ENCODE results near the gene HDGFL3.

HDGFL3 gene

GRCh38 chr15:83118291-83118827 lies 89.3 kb downstream of the HDGFL3 start:
- TF ChIP-seq, protein P1, sequence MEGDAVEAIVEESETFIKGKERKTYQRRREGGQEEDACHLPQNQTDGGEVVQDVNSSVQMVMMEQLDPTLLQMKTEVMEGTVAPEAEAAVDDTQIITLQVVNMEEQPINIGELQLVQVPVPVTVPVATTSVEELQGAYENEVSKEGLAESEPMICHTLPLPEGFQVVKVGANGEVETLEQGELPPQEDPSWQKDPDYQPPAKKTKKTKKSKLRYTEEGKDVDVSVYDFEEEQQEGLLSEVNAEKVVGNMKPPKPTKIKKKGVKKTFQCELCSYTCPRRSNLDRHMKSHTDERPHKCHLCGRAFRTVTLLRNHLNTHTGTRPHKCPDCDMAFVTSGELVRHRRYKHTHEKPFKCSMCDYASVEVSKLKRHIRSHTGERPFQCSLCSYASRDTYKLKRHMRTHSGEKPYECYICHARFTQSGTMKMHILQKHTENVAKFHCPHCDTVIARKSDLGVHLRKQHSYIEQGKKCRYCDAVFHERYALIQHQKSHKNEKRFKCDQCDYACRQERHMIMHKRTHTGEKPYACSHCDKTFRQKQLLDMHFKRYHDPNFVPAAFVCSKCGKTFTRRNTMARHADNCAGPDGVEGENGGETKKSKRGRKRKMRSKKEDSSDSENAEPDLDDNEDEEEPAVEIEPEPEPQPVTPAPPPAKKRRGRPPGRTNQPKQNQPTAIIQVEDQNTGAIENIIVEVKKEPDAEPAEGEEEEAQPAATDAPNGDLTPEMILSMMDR (conservative IDR thresholded peaks at IDR 0.05; ENCODE audit: low read depth, low read length): no peak
- no peak for DNase-seq (ENCODE audit: low read depth)
- no peak overlapping the region for H3K4me3 ChIP-seq (ENCODE audit: low read length)

- DNase-seq (ENCODE audit: low read depth): no peak
- TF ChIP-seq, protein P1 (conservative IDR thresholded peaks at IDR 0.05; ENCODE audit: low read depth, low read length): no peak
- H3K4me3 ChIP-seq (ENCODE audit: low read length): no peak overlapping the region
Observed at GRCh38 chr15:83115831-83116565, 91.6 kb downstream of the HDGFL3 start.

DNA sequence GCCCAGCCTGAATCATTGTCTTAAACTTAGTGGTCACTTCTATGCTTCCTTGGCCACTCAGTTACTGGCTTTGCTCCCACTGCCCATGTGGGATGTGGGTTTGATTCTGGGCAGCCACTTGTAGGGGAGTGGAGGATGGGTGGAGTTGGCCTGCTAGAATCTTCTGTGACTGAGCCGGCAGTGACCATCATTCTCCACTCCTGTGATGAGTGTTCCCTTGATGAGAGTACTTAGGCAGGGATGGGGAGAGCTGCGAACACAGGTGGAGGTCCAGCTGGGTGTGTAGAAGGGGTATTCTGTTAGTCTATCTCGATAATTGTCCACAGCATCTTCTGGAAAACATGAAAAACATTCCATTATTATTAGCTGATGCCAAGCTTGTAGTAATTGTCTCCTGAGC lies 92.2 kb downstream of the HDGFL3 start:
- DNase-seq (ENCODE audit: low read depth): no peak
- TF ChIP-seq, protein P1 (conservative IDR thresholded peaks at IDR 0.05; ENCODE audit: low read depth, low read length): no peak
- H3K4me3 ChIP-seq (ENCODE audit: low read length): no peak overlapping the region

- DNase-seq (ENCODE audit: low read depth): no peak
- TF ChIP-seq, protein P1 (conservative IDR thresholded peaks at IDR 0.05; ENCODE audit: low read depth, low read length): no peak
- no peak overlapping the region for H3K4me3 ChIP-seq (ENCODE audit: low read length)
Observed at GRCh38 chr15:83114856-83115255, 92.8 kb downstream of the HDGFL3 start.

DNA sequence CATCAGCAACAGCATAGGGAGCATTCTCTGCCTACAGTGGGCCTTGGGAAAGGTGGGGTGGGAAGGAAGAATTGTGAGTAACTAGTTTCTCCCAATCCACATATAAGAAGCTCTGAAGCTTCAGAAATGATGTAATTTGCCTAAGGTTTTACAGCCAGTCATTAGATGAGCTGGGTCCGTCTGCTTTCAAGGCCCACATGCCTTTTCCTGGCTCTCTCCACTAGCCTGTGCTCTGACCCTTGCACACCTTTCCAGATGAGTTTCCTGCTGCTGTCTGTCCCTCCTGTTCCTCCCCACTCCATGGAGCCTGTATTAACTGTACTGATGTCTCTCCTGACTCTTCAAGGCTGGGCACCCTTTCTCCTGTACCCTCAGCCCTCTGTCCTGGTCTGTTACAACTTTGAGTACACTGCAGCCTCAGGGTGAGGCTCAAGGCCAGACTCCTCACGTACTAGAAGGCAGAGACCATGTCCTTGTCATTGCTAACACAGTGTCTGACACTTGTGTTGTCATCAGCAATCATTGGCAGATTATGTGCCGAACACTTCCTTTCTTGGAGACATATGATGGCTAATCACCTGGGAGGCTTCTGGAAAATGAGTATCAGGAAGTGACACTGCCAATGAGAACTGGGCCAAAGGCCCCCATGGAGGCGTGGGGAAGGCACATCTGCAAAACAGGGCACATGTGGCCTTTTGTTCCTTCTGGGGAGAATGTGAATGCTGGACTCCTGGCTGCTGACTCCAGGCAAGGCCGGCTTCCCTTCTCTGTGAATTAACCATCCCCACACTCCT lies 93.5 kb downstream of the HDGFL3 start:
- no peak overlapping the region for H3K4me3 ChIP-seq (ENCODE audit: low read length)
- no peak for DNase-seq (ENCODE audit: low read depth)
- TF ChIP-seq, protein P1 (conservative IDR thresholded peaks at IDR 0.05; ENCODE audit: low read depth, low read length): no peak

DNA sequence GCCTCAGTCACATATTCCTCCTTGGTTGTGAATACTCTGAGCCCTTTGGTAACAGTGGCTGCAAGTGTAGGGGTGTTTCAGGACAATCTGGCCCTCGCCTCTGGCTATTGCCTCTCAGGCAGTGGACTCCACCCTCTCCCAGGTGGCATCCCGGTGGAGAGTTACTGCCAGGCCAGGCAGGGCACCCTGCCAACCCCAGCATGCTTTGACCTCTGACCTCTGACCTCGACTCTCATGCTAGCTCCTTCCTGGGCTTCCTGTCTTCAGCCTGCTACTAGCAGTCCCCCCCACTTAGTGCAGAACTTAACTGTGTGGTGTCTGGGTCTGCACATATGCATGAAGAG lies 94.7 kb downstream of the HDGFL3 start:
- no peak for DNase-seq (ENCODE audit: low read depth)
- H3K4me3 ChIP-seq (ENCODE audit: low read length): no peak overlapping the region
- TF ChIP-seq, protein P1 (conservative IDR thresholded peaks at IDR 0.05; ENCODE audit: low read depth, low read length): no peak

All from retinal pigment epithelial cell (primary cell).